ENCODE data around the gene ZCCHC24.

- TF ChIP-seq SUZ12 (IDR thresholded peaks at IDR 0.05; ENCODE audit: extremely low read depth, insufficient read depth, insufficient read length) (no peak), YY1 (IDR thresholded peaks at IDR 0.05; ENCODE audit: insufficient read depth, insufficient read length) (no peak)
Measured at GRCh38 chr10:79342811-79343561, 102.4 kb downstream of the ZCCHC24 start.

Measured in NT2/D1 (cell line).